Measurements from ENCODE around the gene PLPP2.

- TF ChIP-seq POLR2AphosphoS5 (IDR thresholded peaks at IDR 0.05; ENCODE audit: borderline replicate concordance, low read depth, low read length) = no peak
- no peak for TF ChIP-seq EZH2 (IDR thresholded peaks at IDR 0.05)
- TF ChIP-seq FOXP2 (optimal IDR thresholded peaks at IDR 0.05; ENCODE audit: control extremely low read depth, extremely low read length, insufficient read depth) = no peak
Observed at GRCh38 chr19:294341-294945, 3.2 kb upstream of the PLPP2 start.
